LoVo (cell line): Measurements from ENCODE around the gene NDUFA5.

Experiments
- DNase-seq: peaks from one replicate; pipeline ENCODE4 v3.0.0-alpha.2; 2016; ENCODE audit warnings: low spot score

Gene NDUFA5

DNA sequence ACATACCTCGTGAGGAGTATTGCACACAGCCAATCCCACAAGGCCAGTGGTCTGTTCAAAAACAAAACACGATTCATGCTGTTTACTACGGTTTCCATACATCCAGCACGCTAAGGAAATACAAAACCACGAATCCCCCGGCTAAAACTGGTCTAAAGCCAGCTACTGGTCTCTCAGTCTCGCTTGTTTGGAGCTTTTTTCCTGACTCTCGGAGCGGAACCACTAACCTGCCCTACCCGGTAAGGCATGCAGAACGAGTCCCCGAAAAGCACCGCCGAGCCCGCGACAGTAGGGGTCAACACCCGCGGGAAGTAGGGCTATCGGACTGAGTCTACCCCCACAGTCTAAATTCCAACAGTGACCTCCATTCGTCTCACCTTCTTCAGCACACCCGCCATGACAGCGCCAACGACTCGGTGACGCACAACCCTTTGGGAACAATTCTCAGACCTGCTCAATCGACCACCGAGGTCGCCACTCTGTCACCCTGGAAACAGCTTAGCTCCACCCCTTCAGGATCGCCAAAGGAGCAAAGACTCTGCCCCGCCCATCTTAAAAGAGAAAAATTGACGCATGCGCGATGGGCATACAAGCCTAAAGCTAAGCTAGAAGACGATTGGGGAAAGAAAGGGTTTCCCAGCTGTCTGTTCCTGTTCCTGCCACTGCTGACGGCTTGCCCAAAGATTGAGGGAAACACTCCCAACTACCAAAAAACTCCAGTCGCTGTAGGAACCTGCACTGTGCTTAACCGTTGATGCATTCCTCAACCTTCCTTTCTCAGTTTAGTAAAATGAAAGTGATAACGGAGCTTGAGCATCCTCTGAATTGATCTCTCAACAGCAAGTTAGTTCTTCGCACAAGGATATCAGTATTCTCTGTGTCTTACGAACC is at the start of gene NDUFA5:
Gene NDUFA5, minus strand, starts transcription at position 421 of the 891 bp plus-strand sequence. Its CDS starts 23 bp downstream, at position 398.
- peak; percentile 100 for DNase-seq

DNA sequence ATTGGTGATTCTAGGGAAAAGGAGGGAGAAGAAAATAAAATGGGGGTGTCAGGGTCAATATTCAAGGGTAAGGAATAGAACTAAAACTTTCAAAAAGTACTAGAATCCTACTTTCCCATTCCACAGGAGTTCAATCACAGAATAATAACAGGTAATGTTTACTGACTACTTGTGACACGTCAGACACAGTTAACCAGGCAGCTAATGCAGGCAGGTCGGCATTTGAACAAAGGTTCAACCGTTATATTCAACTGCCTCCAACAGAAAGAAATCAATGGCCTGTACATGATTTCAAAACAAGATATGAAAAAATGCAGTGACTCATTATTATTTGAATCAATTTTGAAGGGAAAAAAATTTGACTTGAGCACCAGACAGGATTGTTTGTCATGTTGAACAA is 47.1 kb upstream of the NDUFA5 start:
- DNase-seq: no peak

DNA sequence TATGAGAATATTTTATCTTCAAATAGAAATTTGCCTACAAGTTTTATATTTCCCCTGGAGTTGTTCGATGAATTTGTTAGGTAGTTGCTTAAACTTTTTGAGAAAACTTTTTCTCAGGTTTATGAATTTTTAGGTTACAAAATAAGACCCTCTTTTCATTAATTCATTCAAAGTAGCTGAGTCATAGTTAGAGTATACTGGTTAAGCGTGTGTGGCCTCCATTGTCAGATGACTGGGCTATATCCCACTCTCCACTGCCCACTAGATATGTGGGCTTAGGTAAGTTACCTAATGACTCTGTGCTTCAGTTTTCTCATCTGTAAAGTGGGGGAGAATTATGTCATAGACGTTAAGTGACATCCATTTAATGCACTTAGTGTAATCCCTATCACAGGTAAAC is 45.0 kb upstream of the NDUFA5 start:
- no peak for DNase-seq

DNA sequence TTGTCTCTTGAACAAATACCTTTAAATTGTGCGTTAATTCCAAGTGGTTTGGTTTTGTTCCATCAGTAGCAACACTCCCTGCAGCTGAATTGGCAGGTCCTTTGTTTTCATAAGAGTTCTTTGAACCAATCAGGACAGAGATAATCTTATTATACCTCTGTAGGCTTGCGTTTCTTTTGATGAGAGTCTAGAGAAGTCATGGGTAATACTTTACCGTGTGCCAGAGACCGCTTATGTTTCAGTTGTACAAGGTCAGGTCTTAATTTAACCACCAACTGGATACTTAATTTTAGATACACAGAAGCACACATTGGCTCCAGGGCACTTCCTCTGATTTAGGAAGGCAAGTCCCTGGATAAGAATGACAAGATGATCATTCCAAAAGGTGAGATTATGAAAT is 43.9 kb upstream of the NDUFA5 start, which contains the start of gene ASB15:
Gene ASB15, plus strand, starts transcription at position 292 of the 400 bp plus-strand sequence. CDS start 12,682 bp downstream, outside the sequence.
- DNase-seq: no peak

DNA sequence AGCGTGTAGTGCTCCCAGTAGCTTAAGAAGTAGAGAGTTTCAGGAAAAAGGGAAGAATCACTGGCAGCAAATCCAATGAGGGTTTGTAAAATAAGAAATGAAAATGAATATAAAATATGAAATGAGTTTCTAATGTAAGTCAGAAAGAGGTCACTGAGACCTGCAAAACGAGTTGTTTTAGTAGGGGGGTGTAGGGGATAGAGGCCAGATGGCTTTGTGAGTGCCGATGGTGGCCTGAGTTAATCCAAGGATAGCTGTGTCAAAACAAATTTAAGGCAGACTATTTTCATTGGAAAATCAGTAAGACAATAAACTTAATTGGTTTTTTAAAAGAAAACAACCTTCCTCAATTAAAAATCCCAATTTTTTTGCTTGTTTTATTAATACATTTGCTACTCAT is 43.3 kb upstream of the NDUFA5 start:
- no peak for DNase-seq

DNA sequence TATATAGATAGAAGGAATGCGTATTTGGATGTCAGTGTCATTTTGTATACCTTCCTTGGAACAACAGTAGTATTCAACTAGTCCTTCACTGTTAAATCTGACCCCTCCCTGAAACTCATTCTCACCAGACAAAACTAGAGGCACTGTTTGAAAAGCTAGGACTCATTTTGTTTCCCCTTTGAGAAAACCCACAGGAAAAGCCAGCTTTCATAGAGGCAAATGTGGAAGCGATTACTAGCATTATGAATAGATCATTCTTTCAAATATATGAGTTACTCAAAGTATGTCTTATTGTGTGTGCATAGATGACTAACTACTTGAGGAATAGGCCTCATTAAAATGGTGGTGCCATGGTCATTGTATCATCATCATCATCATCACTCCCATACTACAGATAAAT is 42.1 kb upstream of the NDUFA5 start:
- DNase-seq: no peak

DNA sequence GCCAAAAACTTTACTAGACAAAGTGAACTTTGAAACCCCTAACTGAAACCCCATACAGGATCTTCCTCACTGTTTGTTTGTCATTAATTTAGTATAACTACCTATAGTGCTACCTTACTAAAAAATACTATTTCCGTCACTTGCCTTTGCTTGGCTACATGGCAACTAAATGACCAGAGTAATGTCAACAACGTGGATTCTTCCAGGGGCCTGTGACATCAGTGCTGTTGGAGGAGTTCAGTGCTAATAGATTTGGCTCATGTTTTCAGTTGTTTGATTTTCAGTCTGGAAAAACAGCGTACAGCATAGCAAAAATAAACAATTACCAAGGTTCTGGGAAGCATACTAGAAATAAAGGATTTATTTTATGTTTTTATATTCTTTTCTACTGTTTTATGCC is 41.0 kb upstream of the NDUFA5 start:
- no peak for DNase-seq

DNA sequence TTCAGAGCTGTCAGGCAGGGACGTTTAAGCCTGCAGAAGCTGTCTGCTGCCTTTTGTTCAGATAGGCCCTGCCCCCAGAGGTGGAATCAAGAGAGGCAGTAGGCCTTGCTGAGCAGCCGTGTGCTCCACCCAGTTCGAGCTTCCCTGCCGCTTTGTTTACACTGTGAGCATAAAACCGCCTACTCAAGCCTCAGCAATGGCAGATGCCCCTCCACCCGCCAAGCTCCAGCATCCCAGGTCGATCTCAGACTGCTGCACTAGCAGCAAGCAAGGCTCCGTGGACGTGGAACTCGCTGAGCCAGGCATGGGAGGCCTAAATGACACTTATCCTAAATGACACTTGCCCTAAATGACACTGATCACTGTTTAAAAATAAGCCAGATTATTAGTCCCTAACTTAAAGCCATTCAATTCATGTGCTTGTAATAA is 37.2 kb upstream of the NDUFA5 start:
- DNase-seq: no peak

DNA sequence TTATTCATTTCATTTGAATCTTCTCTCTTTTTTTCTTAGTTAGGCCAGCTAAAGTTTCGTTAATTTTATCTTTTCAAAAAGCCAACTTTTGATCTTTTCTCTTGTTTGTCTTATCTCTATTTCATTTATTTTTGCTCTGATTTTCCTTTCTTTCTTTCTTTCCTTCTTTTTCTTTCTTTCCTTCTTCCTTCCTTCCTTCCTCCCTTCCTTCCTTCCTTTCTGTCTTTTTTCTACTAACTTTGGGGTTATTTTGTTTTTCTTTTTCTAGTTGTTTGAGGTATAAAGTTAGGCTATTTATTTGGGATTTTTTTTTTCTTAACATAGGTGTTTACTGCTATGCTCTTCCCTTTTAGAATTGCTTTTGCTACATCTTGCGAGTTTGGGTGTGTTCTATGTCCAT is 30.8 kb upstream of the NDUFA5 start:
- no peak for DNase-seq

DNA sequence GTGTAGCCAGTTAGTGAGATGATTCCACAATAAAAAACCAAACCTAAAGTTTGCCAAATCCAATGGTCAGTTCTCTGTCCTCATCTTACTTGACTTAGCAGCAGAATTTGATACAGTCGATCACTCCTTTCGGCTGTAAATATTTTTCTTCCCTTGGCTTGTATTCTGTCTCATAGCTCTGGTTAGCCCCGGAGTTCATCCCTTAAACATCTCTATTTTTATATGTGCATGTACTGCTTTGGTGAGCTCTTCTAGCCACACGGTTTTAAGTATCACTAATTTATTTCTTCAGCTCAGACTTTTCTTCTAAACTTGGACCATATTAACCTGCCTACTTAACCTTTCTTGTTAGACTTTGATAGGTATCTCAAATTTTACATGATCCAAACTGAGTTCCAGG is 26.2 kb upstream of the NDUFA5 start:
- no peak for DNase-seq

DNA sequence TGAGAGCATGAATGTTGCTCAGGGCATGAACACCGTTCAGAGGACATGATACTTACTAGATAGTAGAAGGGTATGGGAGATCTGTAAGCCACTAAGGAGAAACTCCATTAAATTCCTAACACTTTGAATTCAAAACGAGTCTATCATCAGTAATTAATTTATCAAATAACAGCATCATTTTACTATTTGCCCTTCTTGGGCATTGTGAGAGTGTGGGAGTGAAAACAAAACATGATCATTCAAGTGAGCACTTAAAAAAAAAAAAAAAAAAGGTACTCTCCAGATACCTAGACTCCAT is 23.5 kb upstream of the NDUFA5 start:
- DNase-seq: no peak

DNA sequence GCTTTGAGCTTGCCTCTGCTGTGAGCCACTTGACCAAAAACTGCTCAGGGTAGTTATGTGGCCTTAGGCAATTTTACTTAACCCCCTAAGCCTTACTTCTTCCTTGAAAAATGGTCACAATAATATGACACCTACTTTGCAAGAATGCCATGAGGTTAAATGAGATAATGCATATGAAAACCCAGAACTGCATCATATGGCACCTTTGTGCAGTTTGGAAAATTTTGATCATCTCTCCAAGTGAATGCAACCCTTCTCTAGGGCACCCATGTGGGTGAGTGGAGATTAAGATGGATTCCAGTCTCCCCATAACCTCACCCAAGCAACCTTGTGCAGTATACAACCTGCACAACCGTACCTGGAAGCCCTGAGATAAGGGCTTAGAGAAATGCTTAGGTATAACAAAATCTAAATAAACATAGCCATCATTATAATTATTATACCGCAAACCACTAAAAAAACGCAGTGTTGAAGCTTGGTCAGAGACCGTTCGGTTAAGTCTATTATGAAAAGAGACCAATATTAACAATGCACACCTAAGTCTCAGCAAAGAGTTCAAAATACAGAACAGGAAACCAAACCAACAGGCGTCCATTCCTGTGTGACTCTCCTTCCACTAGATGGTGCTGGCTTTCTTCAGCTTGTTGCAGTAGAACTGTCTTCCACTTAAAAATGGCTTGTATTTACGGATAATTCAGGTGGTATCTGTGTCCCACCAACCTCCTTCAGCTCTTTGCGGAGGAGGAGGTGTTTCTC is 23.0 kb upstream of the NDUFA5 start:
- peak; percentile 49 for DNase-seq

DNA sequence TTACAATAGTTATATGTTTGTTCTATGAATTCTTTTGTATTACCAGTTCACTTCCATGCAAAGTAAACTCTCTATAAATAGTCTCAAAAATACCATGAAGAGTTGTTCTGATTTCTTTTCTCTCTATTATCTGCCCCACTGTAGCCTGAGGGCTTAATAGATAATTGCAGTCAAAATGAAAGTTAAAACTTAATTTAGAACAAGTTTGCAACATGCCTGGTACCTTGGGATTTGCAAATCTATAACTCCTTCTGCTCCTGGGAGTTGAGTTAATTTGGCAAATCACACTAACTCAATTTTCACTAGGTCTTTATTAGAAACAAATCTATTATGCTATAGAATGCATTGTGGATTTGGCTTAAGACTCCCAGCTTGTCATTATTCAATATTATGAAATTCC is 21.8 kb upstream of the NDUFA5 start:
- no peak for DNase-seq

DNA sequence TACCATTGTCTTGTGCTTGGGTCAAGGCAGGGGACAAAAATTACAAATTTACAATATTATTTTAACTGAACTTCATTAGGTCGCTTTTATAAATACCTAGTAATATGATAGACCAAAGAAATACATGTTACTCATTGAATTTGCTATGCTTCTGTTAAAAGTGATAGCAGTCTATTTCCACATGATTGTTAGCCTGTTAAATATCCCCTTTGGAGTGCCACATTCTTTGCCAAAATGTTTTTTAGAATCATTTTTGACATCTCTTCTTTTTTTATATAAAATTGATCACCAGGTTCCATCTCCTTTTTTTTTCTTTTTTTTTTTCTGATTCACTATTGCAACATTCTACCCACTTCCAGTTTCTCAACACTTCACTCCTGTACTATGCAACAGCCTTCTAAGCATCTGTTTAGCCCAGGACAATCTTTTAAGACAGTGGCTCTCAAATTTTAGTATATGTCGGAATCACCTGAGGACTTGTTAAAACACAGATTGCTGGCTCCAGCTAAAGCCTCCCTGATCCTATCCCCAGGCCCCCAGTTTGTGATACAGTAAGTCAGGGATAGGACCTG is 16.4 kb upstream of the NDUFA5 start:
- DNase-seq: no peak

DNA sequence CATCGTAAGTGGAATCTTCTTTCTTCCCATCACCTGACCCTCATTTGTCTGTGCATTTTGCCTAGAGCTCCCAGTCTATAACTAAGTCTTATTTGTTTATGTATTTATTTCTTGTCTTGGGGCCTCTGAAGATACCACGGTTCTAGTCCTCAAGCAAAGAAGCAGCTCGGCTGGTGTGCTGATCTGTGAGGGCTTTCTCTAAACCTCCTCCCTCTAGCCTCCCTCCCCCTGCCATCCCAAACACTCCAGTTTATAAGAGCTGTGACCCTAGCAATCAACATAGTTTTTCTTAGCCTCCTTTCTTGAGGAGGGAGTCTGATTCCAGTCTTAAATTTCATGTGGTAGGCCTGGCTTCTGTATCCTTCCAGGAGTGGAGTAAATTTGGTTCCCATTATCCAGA is 15.7 kb upstream of the NDUFA5 start:
- DNase-seq: no peak

DNA sequence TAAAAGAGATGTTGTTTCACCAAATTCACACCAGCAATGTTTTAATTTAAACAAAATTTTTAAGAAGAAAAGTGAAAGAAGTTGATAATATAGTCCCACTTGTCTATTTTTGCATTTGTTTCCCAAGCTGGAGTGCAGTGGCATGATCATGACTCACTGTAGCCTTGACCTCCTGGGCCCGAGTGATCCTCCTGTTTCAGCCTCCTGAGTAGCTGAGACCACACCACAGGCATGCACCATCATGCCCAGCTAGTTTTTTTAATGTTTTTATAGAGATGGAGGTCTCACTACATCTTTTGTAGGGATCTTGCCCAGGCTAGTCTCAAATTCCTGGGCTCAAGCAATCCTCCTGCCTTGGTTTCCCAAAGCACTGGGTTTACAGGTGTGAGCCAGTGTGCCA is 14.1 kb upstream of the NDUFA5 start:
- no peak for DNase-seq

DNA sequence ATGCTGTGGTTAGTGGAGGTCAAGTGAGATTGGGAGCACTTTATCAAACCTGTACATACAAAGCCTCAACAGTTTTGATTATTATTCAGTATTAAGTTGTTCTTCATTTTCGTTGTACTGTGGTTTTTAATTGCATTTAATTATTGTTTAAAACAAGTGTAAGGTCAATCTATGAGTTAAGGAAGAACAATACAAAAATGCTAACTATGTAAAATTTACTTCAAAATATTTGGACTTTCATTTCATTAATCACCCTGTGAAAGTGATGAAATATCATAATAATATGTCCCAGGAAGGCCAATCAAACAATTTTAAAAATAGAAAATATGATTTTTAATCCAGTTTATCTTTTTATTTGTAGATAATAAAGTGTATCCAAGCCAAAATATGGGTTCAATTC is 13.6 kb upstream of the NDUFA5 start:
- no peak for DNase-seq

DNA sequence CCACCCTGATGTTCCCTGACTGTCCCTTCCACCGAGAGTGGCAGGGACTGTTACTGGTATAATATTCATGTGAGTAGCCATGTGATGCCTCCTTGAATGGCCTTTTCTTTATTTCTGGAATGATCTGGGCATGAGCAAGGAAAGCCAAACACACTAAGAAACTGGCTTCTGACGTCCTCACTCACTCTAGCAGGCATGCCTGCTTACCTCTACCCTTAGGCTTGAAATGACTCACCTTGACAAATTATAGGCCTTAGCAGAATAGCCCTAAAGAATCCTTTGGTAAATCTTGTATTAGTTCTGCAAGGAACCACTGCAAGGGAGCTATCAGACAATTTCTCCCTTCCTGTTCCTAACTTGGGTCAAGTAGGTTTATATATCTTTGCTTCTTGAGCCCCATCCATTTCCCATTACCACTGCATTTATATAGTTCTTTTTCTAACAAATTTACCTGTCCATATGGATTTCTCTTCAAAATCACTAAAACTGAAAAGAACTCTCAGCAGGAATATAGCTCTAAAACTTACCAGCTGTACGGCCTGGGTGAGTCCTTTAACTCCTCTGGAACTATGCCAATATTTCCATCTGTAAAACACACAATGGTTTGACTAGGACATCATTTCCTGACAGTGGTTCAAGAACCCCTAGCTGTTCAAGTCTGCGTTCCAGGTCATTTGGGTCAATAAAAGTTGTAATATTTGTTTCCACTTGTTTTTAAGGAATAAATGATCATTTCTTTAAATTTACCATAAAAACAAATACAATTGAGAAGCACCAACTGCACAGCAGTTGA is 13.0 kb upstream of the NDUFA5 start:
- no peak for DNase-seq

DNA sequence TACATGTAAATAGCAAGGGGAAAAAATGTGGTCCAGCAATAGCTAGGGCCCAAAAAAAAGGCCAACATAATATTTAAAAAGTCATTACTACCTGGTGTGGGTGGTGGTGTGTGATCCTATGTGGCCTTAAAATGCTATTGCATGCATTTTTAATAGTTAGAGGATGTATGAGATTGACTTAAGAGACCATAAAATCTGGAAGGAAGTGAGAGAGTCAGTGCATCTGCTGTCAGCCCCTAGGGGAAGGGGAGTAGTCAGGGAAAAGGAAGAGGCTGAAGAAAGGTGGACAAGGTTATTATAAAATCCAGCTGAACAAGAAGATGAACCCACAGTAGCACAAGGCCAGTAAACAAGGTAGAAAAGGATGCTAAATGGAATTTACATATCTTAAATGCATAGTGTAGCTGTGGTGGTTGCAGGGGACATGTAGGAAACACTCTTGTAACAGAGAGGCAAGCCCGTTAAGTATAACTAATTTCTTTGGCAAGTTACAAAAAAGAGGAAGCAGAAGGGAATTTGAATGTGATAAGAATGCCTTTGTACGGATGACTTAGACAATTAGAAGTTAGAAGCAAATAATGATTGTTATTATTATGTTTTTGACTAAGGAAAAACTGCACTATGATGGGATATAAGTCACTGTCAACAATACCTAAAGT is 11.9 kb upstream of the NDUFA5 start:
- DNase-seq: no peak

DNA sequence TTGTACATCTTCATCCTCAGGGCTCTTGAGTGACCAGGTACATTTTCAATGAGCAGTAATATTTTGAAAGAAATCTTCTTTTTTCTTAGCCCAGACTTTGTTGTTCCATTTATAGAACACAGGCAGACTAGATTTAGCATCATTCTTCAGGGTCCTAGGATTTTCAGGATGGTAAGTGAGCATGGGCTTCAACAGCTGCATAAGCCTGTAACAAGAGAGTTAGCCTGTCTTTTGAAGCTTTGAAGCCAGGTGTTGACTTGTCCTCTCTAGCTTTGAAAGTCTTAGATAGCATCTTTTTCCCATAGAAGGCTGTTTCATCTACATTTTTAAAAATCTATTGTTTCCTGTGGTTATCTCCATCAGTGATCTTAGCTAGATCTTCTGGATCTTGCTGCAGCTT is 4.5 kb upstream of the NDUFA5 start:
- no peak for DNase-seq

DNA sequence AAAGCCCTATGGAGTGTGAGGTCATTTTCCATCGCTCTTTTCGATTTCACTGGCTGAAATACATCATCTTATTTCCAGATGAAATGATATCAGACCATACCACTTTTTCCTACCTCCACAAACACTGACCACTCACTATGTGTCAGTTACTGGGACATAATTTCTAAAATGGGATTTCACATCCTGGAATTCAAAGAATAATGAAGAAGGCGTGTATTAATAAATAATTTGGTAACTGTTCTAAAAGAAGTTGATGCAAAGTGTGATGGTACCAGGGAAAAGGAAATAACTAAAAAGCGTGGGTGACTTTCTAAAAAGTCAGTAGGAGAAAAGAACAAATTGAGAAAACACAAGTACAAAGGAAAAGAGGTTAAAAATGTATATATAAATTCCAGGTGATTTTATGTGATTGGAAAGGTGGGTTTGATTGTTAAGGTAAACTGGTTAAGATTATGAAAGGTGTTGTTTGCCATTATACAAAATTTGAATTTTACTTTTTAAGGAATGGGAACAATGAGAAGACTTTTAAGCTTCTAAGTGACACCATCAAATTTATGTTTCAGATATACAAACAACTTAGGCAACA is 764 bp upstream of the NDUFA5 start:
- DNase-seq: no peak
